NT2/D1 (cell line): ENCODE data around the gene UBE2E1.

Source experiments
- DNase-seq: peaks from one replicate; pipeline ENCODE4 v3.0.0-alpha.2; 2011; ENCODE audit warnings: low read depth, low spot score
- H3K27me3 ChIP-seq: 2 replicates; pipeline ENCODE4 v1.6.0; 2011; ENCODE audit warnings: mild to moderate bottlenecking; ENCODE audit not compliant: insufficient read length, insufficient read depth
- H3K36me3 ChIP-seq: 2 replicates; pipeline ENCODE4 v1.6.1; 2011; ENCODE audit warnings: mild to moderate bottlenecking, low read length, mixed read lengths; ENCODE audit not compliant: insufficient read depth, insufficient read length
- H3K4me1 ChIP-seq: 2 replicates; pipeline ENCODE4 v1.5.1; 2011; ENCODE audit not compliant: insufficient read depth, insufficient read length
- H3K4me3 ChIP-seq: 2 replicates; pipeline ENCODE4 v1.5.1; 2011; ENCODE audit warnings: low read depth; ENCODE audit not compliant: insufficient read length
- H3K9ac ChIP-seq: 2 replicates; pipeline ENCODE4 v1.6.0; 2011; ENCODE audit warnings: low read depth; ENCODE audit not compliant: insufficient read length
- H3K9me3 ChIP-seq: 2 replicates; pipeline ENCODE4 v1.5.1; 2011; ENCODE audit warnings: mild to moderate bottlenecking, low read length; ENCODE audit not compliant: insufficient read depth
- SUZ12 ChIP-seq: IDR thresholded peaks from 2 replicates; pipeline ENCODE4 v1.6.1; 2011; ENCODE audit not compliant: insufficient read length, insufficient read depth; ENCODE audit errors: extremely low read depth
- YY1 ChIP-seq: IDR thresholded peaks from 2 replicates; pipeline ENCODE4 v1.6.1; 2011; ENCODE audit not compliant: insufficient read length, insufficient read depth
- ZNF274 ChIP-seq: IDR thresholded peaks from 2 replicates; pipeline ENCODE4 v1.6.1; 2011; ENCODE audit warnings: mild to moderate bottlenecking, low read depth, low read length

UBE2E1 gene

DNA sequence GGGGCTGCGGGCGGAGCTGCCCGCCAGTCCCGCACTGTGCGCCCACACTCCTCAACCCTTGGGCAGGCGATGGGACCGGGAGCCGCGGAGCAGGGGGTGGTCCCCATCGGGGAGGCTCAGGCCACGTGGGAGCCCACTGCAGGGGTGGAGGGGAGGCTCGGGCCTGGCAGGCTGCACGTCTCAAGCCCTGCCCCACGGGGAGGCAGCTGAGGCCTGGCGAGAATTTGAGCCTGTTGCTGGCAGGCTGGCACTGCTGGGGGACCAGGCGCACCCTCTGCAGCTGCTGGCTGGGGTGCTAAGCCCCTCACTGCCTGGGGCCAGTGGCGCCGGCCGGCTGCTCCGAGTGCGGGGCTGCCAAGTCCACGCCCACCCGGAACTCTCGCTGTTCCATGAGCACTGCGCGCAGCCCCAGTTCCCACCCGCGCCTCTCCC is 76.7 kb downstream of the UBE2E1 start:
- Histone ChIP-seq H3K9ac (no peak overlapping the region), H3K9me3 (peaks cover 11% of the 10 kb centered on the region; the same call in 1 of the 2 replicates), H3K27me3 (no peaks in the 10 kb centered on the region), H3K4me3 (no peak overlapping the region), H3K36me3 (peaks cover 36% of the 10 kb centered on the region), H3K4me1 (no peaks in the 10 kb centered on the region)
- TF ChIP-seq SUZ12: no peak
- TF ChIP-seq YY1: no peak
- TF ChIP-seq ZNF274: no peak
- no peak for DNase-seq

DNA sequence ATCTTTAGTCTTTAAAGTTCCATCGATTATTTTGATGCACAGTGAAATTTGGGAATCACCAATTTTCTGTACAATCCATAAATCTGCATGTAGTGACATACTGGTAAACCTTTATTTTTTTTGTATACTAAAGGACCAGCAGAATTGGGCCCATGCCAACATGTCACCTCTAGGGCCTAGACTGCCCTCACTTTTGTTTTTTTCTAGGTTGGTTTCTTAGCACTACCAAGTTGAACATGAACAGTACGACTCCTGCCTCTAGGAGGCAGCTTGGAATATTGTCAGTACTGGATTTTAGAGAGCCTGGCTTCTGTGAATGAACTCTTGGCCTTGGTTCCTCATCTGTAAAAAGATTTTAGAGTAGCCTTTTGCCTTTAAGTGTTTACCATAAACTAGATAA is 78.7 kb downstream of the UBE2E1 start:
- TF ChIP-seq SUZ12 (no peak), YY1 (no peak), ZNF274 (no peak)
- H3K36me3 ChIP-seq: peaks cover 36% of the 10 kb centered on the region
- DNase-seq: no peak

GRCh38 chr3:23885210-23885609 is 79.5 kb downstream of the UBE2E1 start:
- H3K9ac ChIP-seq: no peak overlapping the region
- DNase-seq: no peak
- no peaks in the 10 kb centered on the region for H3K27me3 ChIP-seq

More for the DNA sequence above, 78.7 kb downstream of the UBE2E1 start:
- no peak overlapping the region for H3K4me3 ChIP-seq
- H3K4me1 ChIP-seq: no peaks in the 10 kb centered on the region
- no peak overlapping the region for H3K9ac ChIP-seq
- no peaks in the 10 kb centered on the region for H3K27me3 ChIP-seq
- H3K9me3 ChIP-seq: peaks cover 11% of the 10 kb centered on the region; the same call in 1 of the 2 replicates

DNA sequence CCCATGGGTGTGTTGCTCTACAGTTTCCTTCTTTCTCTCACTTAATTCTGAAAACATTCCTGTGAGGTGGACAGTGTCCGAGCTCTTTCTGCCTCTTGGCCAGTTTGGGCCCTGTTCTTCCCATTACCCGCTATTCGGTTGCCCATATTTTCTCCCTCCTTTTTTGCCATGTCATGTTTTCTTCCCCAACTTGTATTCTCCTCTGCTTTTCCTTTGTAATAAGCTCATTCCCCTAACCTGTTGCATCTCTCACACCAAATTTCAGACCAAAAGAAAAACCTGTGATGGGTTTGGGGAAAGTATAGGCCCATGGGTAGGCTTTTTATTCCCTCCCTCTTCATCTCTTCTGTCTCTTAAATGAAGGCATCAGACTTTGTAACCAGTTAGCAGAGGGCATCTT is 80.6 kb downstream of the UBE2E1 start:
- no peak overlapping the region for H3K9ac ChIP-seq
- H3K4me3 ChIP-seq: no peak overlapping the region
- H3K36me3 ChIP-seq: peaks cover 52% of the 10 kb centered on the region
- no peak for TF ChIP-seq SUZ12
- no peak for TF ChIP-seq YY1
- no peak for TF ChIP-seq ZNF274
- peaks cover 11% of the 10 kb centered on the region; the same call in 1 of the 2 replicates for H3K9me3 ChIP-seq
- H3K4me1 ChIP-seq: no peaks in the 10 kb centered on the region
- DNase-seq: no peak
- H3K27me3 ChIP-seq: no peaks in the 10 kb centered on the region

More at GRCh38 chr3:23885210-23885609, 79.5 kb downstream of the UBE2E1 start:
- TF ChIP-seq SUZ12 (no peak), ZNF274 (no peak), YY1 (no peak)
- peaks cover 41% of the 10 kb centered on the region for H3K36me3 ChIP-seq
- H3K9me3 ChIP-seq: peaks cover 11% of the 10 kb centered on the region; the same call in 1 of the 2 replicates
- H3K4me1 ChIP-seq: no peaks in the 10 kb centered on the region
- no peak overlapping the region for H3K4me3 ChIP-seq

DNA sequence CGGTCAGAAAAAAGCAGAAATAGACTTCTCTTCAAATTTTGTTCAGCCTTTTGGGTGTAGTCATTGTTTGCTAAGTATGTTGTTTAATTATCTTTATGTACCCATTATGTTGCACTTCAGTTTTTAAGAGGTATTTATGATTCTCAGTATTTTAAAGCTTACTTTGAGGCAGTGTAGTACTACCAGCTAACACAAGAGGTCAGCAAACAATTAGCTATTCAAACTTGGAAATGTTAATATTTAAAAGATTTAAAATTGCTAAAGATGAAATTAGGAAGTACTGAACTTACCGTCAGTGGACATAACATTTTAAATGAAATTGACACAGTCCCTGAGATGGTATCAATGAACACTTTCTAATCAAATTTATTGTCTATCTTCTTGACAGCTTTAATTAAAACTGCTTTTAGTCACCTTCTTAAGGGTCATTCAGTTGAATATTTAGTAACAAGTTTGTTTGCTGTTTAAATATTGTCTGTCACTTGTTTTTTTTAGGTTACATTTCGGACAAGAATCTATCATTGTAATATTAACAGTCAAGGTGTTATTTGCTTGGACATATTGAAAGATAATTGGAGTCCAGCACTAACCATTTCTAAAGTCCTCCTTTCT is 83.0 kb downstream of the UBE2E1 start:
- Histone ChIP-seq H3K27me3 (no peaks in the 10 kb centered on the region), H3K4me3 (no peak overlapping the region), H3K36me3 (peaks cover 61% of the 10 kb centered on the region), H3K9ac (no peak overlapping the region), H3K9me3 (no peaks in the 10 kb centered on the region), H3K4me1 (no peaks in the 10 kb centered on the region)
- TF ChIP-seq SUZ12 (no peak), ZNF274 (no peak), YY1 (no peak)
- DNase-seq: no peak

GRCh38 chr3:23889386-23889785 is 83.6 kb downstream of the UBE2E1 start:
- TF ChIP-seq SUZ12 (no peak), ZNF274 (no peak), YY1 (no peak)
- H3K9ac ChIP-seq: no peak overlapping the region
- H3K36me3 ChIP-seq: peaks cover 63% of the 10 kb centered on the region

DNA sequence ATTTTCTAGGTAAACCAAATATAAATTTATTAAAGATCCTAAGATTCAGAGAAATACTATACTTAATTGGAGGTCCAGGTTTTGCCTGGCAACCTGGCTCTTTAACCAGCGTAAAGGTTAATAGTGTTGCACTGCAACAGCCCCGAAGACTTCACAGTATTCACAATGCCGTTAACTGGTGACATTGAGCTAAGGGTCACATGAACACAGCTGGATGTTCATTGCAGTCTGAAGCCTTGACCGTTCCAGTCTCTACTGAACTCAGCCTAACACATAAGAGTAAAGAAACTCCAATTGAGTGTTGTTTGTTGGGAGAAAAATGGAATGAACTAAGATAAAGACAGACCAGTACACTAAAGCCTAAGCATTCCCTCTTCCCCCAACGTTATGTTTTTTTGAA is 84.2 kb downstream of the UBE2E1 start:
- H3K4me1 ChIP-seq: no peaks in the 10 kb centered on the region
- peaks cover 68% of the 10 kb centered on the region for H3K36me3 ChIP-seq
- no peak overlapping the region for H3K4me3 ChIP-seq
- H3K27me3 ChIP-seq: no peaks in the 10 kb centered on the region
- H3K9me3 ChIP-seq: no peaks in the 10 kb centered on the region
- no peak overlapping the region for H3K9ac ChIP-seq
- DNase-seq: no peak
- no peak for TF ChIP-seq YY1
- no peak for TF ChIP-seq ZNF274
- no peak for TF ChIP-seq SUZ12

More at GRCh38 chr3:23889386-23889785, 83.6 kb downstream of the UBE2E1 start:
- Histone ChIP-seq H3K9me3 (no peaks in the 10 kb centered on the region), H3K4me1 (no peaks in the 10 kb centered on the region), H3K27me3 (no peaks in the 10 kb centered on the region), H3K4me3 (no peak overlapping the region)
- DNase-seq: no peak
